Panc1 (cell line): ENCODE data around the gene CA10.

ENCODE experiments used
- CTCF ChIP-seq: fragments of 450-650 bp; IDR thresholded peaks from 2 replicates; pipeline ENCODE4 v1.5.1; 2017; ENCODE audit warnings: mild to moderate bottlenecking
- POLR2AphosphoS5 ChIP-seq: IDR thresholded peaks from 2 replicates; pipeline ENCODE4 v1.6.1; 2012; ENCODE audit warnings: mild to moderate bottlenecking, low read depth, low read length, moderate library complexity
- REST ChIP-seq, 2 experiments: IDR thresholded peaks; 2 replicates each; pipeline ENCODE4 v1.6.1; 2011 to 2012; ENCODE audit warnings: low read depth in 2 of 2, control low read depth in 1 of 2, low read length in 1 of 2, mild to moderate bottlenecking in 1 of 2, moderate library complexity in 1 of 2; ENCODE audit not compliant: insufficient read depth in 1 of 2
- SIN3A ChIP-seq: IDR thresholded peaks from 2 replicates; pipeline ENCODE4 v1.6.1; 2012; ENCODE audit warnings: low read depth, mild to moderate bottlenecking, low read length, moderate library complexity, borderline replicate concordance; ENCODE audit not compliant: insufficient read depth
- TCF7L2 ChIP-seq: IDR thresholded peaks from 2 replicates; pipeline ENCODE4 v1.6.1; 2011; ENCODE audit warnings: mild to moderate bottlenecking, low read depth, low read length, inconsistent platforms

GRCh38 chr17:51743477-51743876, 415.0 kb downstream of the CA10 start:
- TF ChIP-seq CTCF (no peak), POLR2AphosphoS5 (no peak), REST (IDR thresholded peaks at IDR 0.05; ENCODE audit: insufficient read depth in 1 of 2, low read depth in 2 of 2, low read length in 1 of 2) (no peak), SIN3A (no peak), TCF7L2 (no peak)
